ENCODE measurements around the gene PDE4D. TPM values are rescaled to one million over a fixed set of nuclear protein-coding genes. Genes with fewer than 3 reads are reported as not detected.

PDE4D gene
- total RNA-seq, 2 experiments from 2014 or later, result 75.5 to 80.7 TPM

- peak; percentile 85 for TF ChIP-seq CTCF (IDR thresholded peaks at IDR 0.05)
- H3K9me3 Mint-ChIP-seq, result peaks cover 4% of the 10 kb centered on the region
Measured at GRCh38 chr5:59034498-59035186, 858.9 kb downstream of the PDE4D start.

GRCh38 chr5:59027145-59027907 lies 866.2 kb downstream of the PDE4D start:
- no peak overlapping the region for H3K4me3 Mint-ChIP-seq
- CTCF ChIA-PET, result interaction anchor here (1.2 to 2.5 kb wide), 2 partner anchors 133 to 147 kb away, joined by 4 to 12 read pairs; no protein-coding TSS in a partner anchor
- intact Hi-C loops (cut with micrococcal nuclease), result no loop called here

More at GRCh38 chr5:59034498-59035186, 858.9 kb downstream of the PDE4D start:
- H3K4me3 Mint-ChIP-seq, result peak overlapping the region; percentile 89
- H3K36me3 Mint-ChIP-seq (ENCODE audit: low read depth), result peaks cover 76% of the 10 kb centered on the region
- intact Hi-C loops (cut with micrococcal nuclease), result loop anchor here (5.0 kb wide), 1 partner anchor 63 kb away; no protein-coding TSS in a partner anchor
- ChIA-PET POLR2A (interaction anchor here (1.4 to 4.3 kb wide), 4 partner anchors 34 to 147 kb away, joined by 3 to 17 read pairs (median 4); no protein-coding TSS in a partner anchor), CTCF (interaction anchor here (0.7 to 6.4 kb wide), 30 partner anchors 10 to 330 kb away, joined by 3 to 135 read pairs (median 5); no protein-coding TSS in a partner anchor)
- DNase-seq, result peak; percentile 38
- peak overlapping the region; percentile 85 for H3K27ac Mint-ChIP-seq
- H3K27me3 Mint-ChIP-seq, result no peaks in the 10 kb centered on the region
- ATAC-seq, result peak; percentile 27
- H3K4me1 Mint-ChIP-seq (ENCODE audit: low read depth), result peaks cover 43% of the 10 kb centered on the region

GRCh38 chr5:59025734-59026133 lies 867.8 kb downstream of the PDE4D start:
- peaks cover 5% of the 10 kb centered on the region for H3K9me3 Mint-ChIP-seq
- ChIA-PET CTCF (interaction anchor here (1.2 kb wide), 1 partner anchor 9 kb away, joined by 5 read pairs; no protein-coding TSS in a partner anchor), POLR2A (no interaction called here)
- peaks cover 76% of the 10 kb centered on the region for H3K36me3 Mint-ChIP-seq (ENCODE audit: low read depth)
- H3K27ac Mint-ChIP-seq, result no peak overlapping the region
- intact Hi-C loops (cut with micrococcal nuclease), result no loop called here
- ATAC-seq (no peak), DNase-seq (no peak)
- no peak overlapping the region for H3K4me3 Mint-ChIP-seq
- TF ChIP-seq CTCF (IDR thresholded peaks at IDR 0.05), result no peak
- H3K4me1 Mint-ChIP-seq (ENCODE audit: low read depth), result peaks cover 60% of the 10 kb centered on the region
- no peaks in the 10 kb centered on the region for H3K27me3 Mint-ChIP-seq

More at GRCh38 chr5:59027145-59027907, 866.2 kb downstream of the PDE4D start:
- POLR2A ChIA-PET, result interaction anchor here (0.7 kb wide), 2 partner anchors 122 to 125 kb away, joined by 3 read pairs; no protein-coding TSS in a partner anchor
- no peak for ATAC-seq
- no peak for TF ChIP-seq CTCF (IDR thresholded peaks at IDR 0.05)
- DNase-seq, result no peak
- H3K4me1 Mint-ChIP-seq (ENCODE audit: low read depth), result peaks cover 51% of the 10 kb centered on the region
- peaks cover 5% of the 10 kb centered on the region for H3K9me3 Mint-ChIP-seq
- no peak overlapping the region for H3K27ac Mint-ChIP-seq
- peaks cover 72% of the 10 kb centered on the region for H3K36me3 Mint-ChIP-seq (ENCODE audit: low read depth)
- no peaks in the 10 kb centered on the region for H3K27me3 Mint-ChIP-seq

DNA sequence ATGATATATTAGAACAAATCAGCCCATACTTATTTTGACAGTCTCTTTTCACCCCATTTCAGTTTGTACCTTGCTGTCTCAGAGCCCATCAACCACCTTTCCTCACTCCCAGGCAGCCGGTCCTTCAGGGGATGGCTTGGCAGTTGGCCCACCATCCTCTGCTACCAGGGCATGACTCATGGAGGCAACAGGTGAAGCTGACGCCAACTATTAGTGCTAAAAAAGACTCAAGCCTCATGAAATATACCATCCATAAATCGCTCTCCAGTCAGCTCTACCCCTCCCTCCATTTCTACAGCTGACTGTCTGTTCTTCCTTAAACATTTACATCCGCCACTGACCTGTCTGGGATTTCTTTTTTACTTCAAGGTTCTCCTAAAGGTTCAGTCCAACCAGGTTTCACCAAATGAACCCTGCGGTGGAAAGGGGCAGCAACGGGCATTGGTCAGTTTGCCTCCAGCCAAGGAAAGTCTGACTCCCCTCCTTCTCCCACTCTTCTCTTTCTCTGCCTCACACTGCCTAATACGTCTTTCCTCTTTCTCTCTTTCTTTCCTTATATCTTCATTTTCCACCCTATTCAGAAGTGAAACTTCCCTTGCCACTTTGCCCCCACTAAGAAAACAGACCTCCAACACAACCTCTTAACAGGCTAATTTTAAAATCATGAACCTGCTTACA lies 871.5 kb downstream of the PDE4D start:
- Mint-ChIP-seq H3K27me3 (no peaks in the 10 kb centered on the region), H3K4me1 (ENCODE audit: low read depth) (peaks cover 62% of the 10 kb centered on the region), H3K9me3 (no peaks in the 10 kb centered on the region), H3K36me3 (ENCODE audit: low read depth) (peaks cover 77% of the 10 kb centered on the region), H3K27ac (peak overlapping the region; percentile 37), H3K4me3 (no peak overlapping the region)
- DNase-seq (no peak), ATAC-seq (no peak)
- intact Hi-C loops (cut with micrococcal nuclease), result no loop called here
- CTCF ChIA-PET, result interaction anchor here (0.9 to 3.9 kb wide), 4 partner anchors 12 to 152 kb away, joined by 3 to 24 read pairs (median 7); no protein-coding TSS in a partner anchor
- TF ChIP-seq CTCF (IDR thresholded peaks at IDR 0.05), result no peak
- POLR2A ChIA-PET, result interaction anchor here (1.5 to 1.7 kb wide), 2 partner anchors 11 to 17 kb away, joined by 4 read pairs; no protein-coding TSS in a partner anchor
